Measurements from ENCODE around the gene AEBP1.

AEBP1 gene

GRCh38 chr7:44085546-44085945, 18.6 kb upstream of the AEBP1 start:
- DNase-seq (ENCODE audit: low spot score): no peak

DNA sequence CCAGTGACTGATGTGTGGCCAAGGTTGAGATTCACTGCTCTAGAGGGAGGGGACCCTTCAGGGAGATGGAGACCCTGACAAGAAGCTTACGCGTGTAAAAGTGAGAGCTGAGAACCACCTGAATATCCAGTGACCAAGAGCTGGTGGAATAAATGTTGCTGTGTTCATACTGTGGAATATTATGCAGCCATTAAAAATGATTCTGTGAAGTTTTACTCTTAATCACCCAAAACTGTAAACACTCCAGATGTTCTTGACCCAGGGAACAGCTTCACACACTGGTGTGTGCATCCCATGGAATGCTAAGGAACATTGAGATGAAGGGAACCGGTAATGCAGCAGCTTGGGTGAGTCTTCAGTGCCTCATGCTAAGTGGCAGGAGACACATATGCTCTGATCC, 17.5 kb upstream of the AEBP1 start:
- no peak for DNase-seq (ENCODE audit: low spot score)

DNA sequence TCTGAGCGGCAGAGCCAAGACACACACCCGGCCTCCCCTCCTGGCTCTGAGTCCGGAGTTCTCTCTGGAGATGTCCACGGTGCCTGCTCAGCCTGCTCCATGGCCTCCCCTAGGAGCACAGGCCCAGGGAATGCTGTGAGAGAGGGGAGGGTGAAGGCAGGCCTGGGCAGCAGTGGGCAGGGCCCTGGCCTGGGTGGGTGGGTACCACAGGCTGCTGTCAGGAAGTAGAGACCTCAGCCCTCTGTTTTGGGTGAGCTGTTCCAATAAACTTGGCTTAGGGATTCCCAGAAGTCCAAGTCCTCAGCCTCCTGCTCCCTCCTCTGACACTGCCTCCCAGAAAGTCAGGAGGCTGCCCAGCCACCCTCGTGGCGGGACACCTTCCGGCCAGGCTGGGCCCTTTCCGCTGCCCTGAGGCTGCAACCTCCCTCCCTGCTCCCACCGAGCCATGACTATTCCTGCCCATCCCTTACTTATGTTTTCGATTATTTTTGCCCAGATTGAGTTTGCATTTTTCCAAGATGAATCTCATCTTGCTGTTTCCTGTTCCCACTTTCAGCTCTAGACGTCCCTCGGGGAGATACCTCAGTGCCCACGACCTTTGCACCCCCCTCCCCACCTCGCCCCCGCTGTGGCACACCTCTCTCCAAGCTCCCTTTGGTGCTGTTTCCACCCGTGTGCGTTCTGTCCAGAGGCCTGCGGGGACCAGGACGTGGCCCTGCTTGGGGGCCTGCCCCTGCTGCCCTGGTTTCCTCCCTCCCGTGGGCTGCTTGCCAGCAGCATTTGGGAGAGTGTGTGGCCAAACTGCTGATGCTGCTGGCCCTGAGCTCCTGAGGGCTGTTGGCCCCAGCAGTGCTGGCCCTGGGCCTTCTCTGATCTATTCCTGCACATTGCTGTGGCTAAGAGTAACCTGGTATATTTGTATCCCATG, 16.0 kb upstream of the AEBP1 start:
- DNase-seq (ENCODE audit: low spot score): no peak

GRCh38 chr7:44093102-44093641, 11.0 kb upstream of the AEBP1 start:
- no peak for DNase-seq (ENCODE audit: low spot score)

- no peak for DNase-seq (ENCODE audit: low spot score)
These were observed 9.8 kb upstream of the AEBP1 start for GRCh38 chr7:44094365-44094764.

GRCh38 chr7:44094883-44095592, 9.1 kb upstream of the AEBP1 start:
- DNase-seq (ENCODE audit: low spot score): no peak

- no peak for DNase-seq (ENCODE audit: low spot score)
These were observed 8.4 kb upstream of the AEBP1 start for GRCh38 chr7:44095781-44096180.

DNA sequence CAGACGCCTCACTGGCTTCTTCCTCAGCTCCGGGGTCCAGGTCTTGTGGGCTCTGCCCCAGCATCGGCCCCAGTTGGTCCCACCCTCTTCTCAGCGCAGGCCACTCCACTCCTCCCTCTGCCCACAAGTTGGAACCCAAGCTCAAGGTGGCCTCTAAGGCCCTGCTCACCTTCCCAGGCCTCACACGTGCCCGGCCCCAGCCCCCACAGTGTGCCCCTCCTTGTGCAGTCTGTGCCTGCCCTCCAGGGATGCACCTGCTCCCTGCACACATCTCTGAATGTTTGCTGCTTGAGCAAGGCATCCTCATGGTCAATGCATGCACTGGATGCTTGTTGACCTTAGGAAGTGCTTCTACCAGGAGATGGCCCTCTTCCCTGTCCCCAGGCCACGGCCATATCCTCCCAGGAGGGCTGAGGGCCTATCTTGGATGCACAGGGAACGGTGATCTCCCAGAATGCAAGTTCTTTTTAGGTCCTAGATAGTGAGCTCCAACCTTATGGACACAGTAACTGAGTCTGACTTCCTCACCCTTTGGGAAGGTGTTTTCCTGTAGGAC, 7.7 kb upstream of the AEBP1 start:
- no peak for DNase-seq (ENCODE audit: low spot score)

GRCh38 chr7:44097064-44097932, 6.8 kb upstream of the AEBP1 start:
- DNase-seq (ENCODE audit: low spot score): peak; percentile 88

- no peak for DNase-seq (ENCODE audit: low spot score)
These were observed 5.8 kb upstream of the AEBP1 start for GRCh38 chr7:44098092-44099068.

- DNase-seq (ENCODE audit: low spot score): no peak
These were observed 4.5 kb upstream of the AEBP1 start for GRCh38 chr7:44099669-44100068.

GRCh38 chr7:44100458-44101302, 3.5 kb upstream of the AEBP1 start:
- DNase-seq (ENCODE audit: low spot score): no peak

GRCh38 chr7:44101303-44101965, 2.7 kb upstream of the AEBP1 start:
- no peak for DNase-seq (ENCODE audit: low spot score)

GRCh38 chr7:44101966-44102845, 1.9 kb upstream of the AEBP1 start:
- no peak for DNase-seq (ENCODE audit: low spot score)

- no peak for DNase-seq (ENCODE audit: low spot score)
These were observed 1.1 kb upstream of the AEBP1 start for GRCh38 chr7:44102846-44103565.

DNA sequence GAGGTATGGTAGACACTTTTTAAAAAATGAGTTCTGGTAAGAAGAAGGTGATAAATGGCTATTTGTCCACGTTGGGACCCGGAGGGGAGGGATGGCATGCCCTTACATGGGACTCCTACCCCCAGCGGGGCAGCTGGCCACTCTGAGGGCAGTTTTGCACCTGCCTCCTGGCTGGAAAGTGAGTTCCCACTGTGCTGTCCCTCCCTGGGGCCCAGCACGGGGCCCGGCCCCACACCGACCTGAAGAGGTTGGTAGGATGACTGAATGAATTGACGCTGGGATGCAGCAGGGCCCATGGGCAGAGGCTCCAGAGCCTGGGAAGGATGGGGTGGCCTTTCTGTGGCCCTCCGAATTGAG, 601 bp upstream of the AEBP1 start:
- no peak for DNase-seq (ENCODE audit: low spot score)

All from germinal center (tissue), 1 donor.